OCI-LY1 (cell line): Measurements from ENCODE around the gene NIPSNAP2.
"Not testable (repeated sequence)": the region's sequence is repeated elsewhere in the genome, so short reads cannot be mapped to it uniquely, and the experiment has no call there.

Experiments used
- H2AFZ ChIP-seq: fragments of 200-600 bp; sonication (generic), shearing (Covaris generic); 2 replicates; pipeline ENCODE4 v1.6.0; 2014; ENCODE audit warnings: antibody characterized with exemption, mild to moderate bottlenecking, low read length
- H3F3A ChIP-seq: fragments of 200-600 bp; sonication (generic), shearing (Covaris generic); 2 replicates; pipeline ENCODE4 v1.6.0; 2014; ENCODE audit warnings: mild to moderate bottlenecking, antibody characterized with exemption, low read length, moderate library complexity; ENCODE audit not compliant: insufficient read depth
- H3K27ac ChIP-seq: fragments of 200-600 bp; sonication (generic); 2 replicates; pipeline ENCODE4 v1.5.1; 2014; ENCODE audit warnings: low read length, mixed run types, mild to moderate bottlenecking, low read depth; ENCODE audit not compliant: poor library complexity, severe bottlenecking
- H3K27me3 ChIP-seq: fragments of 200-600 bp; sonication (generic); 2 replicates; pipeline ENCODE4 v1.6.0; 2014; ENCODE audit warnings: antibody characterized with exemption, mild to moderate bottlenecking, low read length, moderate library complexity; ENCODE audit not compliant: insufficient read depth
- H3K36me3 ChIP-seq: fragments of 200-600 bp; sonication (generic); 2 replicates; pipeline ENCODE4 v1.6.1; 2014; ENCODE audit warnings: mild to moderate bottlenecking, antibody characterized with exemption, low read length, moderate library complexity, mixed read lengths; ENCODE audit not compliant: insufficient read depth
- H3K4me1 ChIP-seq: fragments of 200-600 bp; sonication (generic); 2 replicates; pipeline ENCODE4 v1.5.1; 2014; ENCODE audit warnings: mild to moderate bottlenecking, low read length, moderate library complexity; ENCODE audit not compliant: insufficient read depth, severe bottlenecking
- H3K4me2 ChIP-seq: fragments of 200-600 bp; sonication (generic), shearing (Covaris generic); 2 replicates; pipeline ENCODE4 v1.6.1; 2014; ENCODE audit warnings: low read length
- H3K4me3 ChIP-seq: fragments of 200-600 bp; sonication (generic); 2 replicates; pipeline ENCODE4 v1.5.1; 2014; ENCODE audit warnings: low read length, low read depth, mild to moderate bottlenecking, mixed read lengths; ENCODE audit not compliant: poor library complexity, severe bottlenecking
- H3K79me2 ChIP-seq: fragments of 200-600 bp; shearing (Covaris generic); 2 replicates; pipeline ENCODE4 v1.6.1; 2016; ENCODE audit warnings: mixed run types, low read length, mixed read lengths; ENCODE audit not compliant: insufficient read depth
- H3K9ac ChIP-seq: fragments of 200-600 bp; sonication (generic), shearing (Covaris generic); 2 replicates; pipeline ENCODE4 v1.6.1; 2014; ENCODE audit warnings: mild to moderate bottlenecking, low read length, mixed read lengths
- H3K9me2 ChIP-seq: fragments of 200-600 bp; sonication (generic), shearing (Covaris generic); 2 replicates; pipeline ENCODE4 v1.6.1; 2014; ENCODE audit warnings: low read depth, mild to moderate bottlenecking, low read length, mixed read lengths
- H3K9me3 ChIP-seq: fragments of 200-600 bp; shearing (Covaris generic); 2 replicates; pipeline ENCODE4 v1.6.1; 2014; ENCODE audit warnings: low read length, mixed read lengths
- H4K20me1 ChIP-seq: fragments of 200-600 bp; sonication (generic), shearing (Covaris generic); 2 replicates; pipeline ENCODE4 v1.6.0; 2016; ENCODE audit warnings: mild to moderate bottlenecking, low read length; ENCODE audit not compliant: insufficient read depth
- EZH2 ChIP-seq: fragments of 200-600 bp; sonication (generic), shearing (Covaris generic); IDR thresholded peaks from 2 replicates; pipeline ENCODE4 v1.8.0; 2017; ENCODE audit warnings: borderline replicate concordance, mixed run types, mild to moderate bottlenecking, antibody characterized with exemption, low read length, moderate library complexity, mixed read lengths
- TF ChIP-seq, protein P1 (sequence below): fragments of 200-600 bp; sonication (generic), shearing (Covaris generic); IDR thresholded peaks from 2 replicates; pipeline ENCODE4 v1.5.1; 2017; ENCODE audit warnings: mild to moderate bottlenecking, antibody characterized with exemption, low read length, moderate library complexity, mixed read lengths

The NIPSNAP2 gene

GRCh38 chr7:56026538-56026937 is 62.2 kb downstream of the NIPSNAP2 start:
- Histone ChIP-seq H3K9me2 (no peaks in the 10 kb centered on the region), H3K9me3 (no peaks in the 10 kb centered on the region), H3K36me3 (peaks cover 51% of the 10 kb centered on the region), H3K4me3 (no peak overlapping the region), H3K27me3 (no peaks in the 10 kb centered on the region), H3K79me2 (no peaks in the 10 kb centered on the region), H3K9ac (no peak overlapping the region), H3K27ac (no peak overlapping the region), H3F3A (no peaks in the 10 kb centered on the region), H2AFZ (no peak overlapping the region), H3K4me2 (no peak overlapping the region), H3K4me1 (no peaks in the 10 kb centered on the region), H4K20me1 (no peaks in the 10 kb centered on the region)
- TF ChIP-seq, protein P1, sequence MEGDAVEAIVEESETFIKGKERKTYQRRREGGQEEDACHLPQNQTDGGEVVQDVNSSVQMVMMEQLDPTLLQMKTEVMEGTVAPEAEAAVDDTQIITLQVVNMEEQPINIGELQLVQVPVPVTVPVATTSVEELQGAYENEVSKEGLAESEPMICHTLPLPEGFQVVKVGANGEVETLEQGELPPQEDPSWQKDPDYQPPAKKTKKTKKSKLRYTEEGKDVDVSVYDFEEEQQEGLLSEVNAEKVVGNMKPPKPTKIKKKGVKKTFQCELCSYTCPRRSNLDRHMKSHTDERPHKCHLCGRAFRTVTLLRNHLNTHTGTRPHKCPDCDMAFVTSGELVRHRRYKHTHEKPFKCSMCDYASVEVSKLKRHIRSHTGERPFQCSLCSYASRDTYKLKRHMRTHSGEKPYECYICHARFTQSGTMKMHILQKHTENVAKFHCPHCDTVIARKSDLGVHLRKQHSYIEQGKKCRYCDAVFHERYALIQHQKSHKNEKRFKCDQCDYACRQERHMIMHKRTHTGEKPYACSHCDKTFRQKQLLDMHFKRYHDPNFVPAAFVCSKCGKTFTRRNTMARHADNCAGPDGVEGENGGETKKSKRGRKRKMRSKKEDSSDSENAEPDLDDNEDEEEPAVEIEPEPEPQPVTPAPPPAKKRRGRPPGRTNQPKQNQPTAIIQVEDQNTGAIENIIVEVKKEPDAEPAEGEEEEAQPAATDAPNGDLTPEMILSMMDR, result no peak
- TF ChIP-seq EZH2, result no peak

DNA sequence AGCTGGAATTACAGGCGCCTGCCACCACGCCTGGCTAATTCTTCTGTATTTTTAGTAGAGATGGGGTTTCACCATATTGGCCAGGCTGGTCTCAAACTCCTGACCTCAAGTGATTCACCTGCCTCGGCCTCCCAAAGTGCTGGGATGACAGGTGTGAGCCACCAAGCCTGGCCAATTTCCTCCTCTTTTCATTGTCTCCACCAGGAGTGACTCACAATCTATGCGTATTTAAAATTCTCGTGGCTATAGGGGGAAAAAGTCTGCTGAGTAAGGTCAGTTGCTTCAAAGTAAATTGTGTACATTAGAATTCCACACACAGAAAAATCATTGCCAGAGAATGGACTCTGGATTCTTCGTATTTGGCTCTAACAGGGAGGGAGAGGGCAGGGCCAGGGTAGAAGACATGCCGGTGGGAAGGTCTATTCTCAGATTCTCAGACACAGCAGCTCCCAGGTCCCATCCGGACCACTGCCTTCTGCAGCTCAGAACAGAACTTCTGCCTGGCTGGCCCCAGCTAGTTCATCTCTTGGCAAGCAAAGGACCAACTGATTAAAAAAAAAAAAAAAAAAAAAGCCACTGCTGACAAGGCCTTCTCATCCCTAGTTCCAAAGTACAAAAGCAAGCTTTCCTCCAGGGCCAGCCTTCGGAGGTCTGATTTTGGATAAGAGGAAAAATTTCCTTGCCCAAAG is 64.7 kb downstream of the NIPSNAP2 start:
- H3K27me3 ChIP-seq, result no peaks in the 10 kb centered on the region
- no peak overlapping the region for H3K4me2 ChIP-seq
- H3K9me2 ChIP-seq, result no peaks in the 10 kb centered on the region
- no peak overlapping the region for H3K27ac ChIP-seq
- peaks cover 12% of the 10 kb centered on the region for H3K4me1 ChIP-seq
- H3K36me3 ChIP-seq, result peaks cover 56% of the 10 kb centered on the region
- no peaks in the 10 kb centered on the region for H4K20me1 ChIP-seq
- TF ChIP-seq EZH2, result no peak
- TF ChIP-seq, protein P1, result no peak
- no peaks in the 10 kb centered on the region for H3K79me2 ChIP-seq
- no peaks in the 10 kb centered on the region for H3F3A ChIP-seq
- no peak overlapping the region for H3K9ac ChIP-seq
- no peaks in the 10 kb centered on the region for H3K9me3 ChIP-seq
- H2AFZ ChIP-seq, result no peak overlapping the region
- H3K4me3 ChIP-seq, result no peak overlapping the region

DNA sequence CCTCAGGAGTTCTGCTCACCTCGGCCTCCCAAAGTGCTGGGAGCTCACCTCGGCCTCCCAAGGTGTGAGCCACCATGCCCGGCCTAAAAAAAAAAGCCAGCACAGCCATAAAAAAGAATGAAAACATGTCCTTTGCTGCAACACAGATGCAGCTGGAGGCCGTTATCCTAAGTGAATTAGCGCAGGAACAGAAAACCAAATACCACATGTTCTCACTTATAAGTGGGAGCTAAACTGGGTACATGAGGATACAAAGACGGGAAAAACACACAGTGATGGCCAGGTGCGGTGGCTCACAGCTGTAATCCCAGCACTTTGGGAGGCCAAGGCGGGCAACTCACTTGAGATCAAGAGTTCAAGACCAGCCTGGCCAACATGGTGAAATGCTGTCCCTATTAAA is 66.0 kb downstream of the NIPSNAP2 start:
- no peaks in the 10 kb centered on the region for H4K20me1 ChIP-seq
- H2AFZ ChIP-seq, result no peak overlapping the region
- H3K27ac ChIP-seq, result no peak overlapping the region
- no peaks in the 10 kb centered on the region for H3K9me2 ChIP-seq
- H3K4me2 ChIP-seq, result no peak overlapping the region
- H3K9ac ChIP-seq, result no peak overlapping the region
- H3K27me3 ChIP-seq, result no peaks in the 10 kb centered on the region
- TF ChIP-seq, protein P1, result no peak
- no peak for TF ChIP-seq EZH2
- H3K4me1 ChIP-seq, result peaks cover 23% of the 10 kb centered on the region
- H3K9me3 ChIP-seq, result no peaks in the 10 kb centered on the region
- no peak overlapping the region for H3K4me3 ChIP-seq
- no peaks in the 10 kb centered on the region for H3F3A ChIP-seq
- no peaks in the 10 kb centered on the region for H3K79me2 ChIP-seq
- H3K36me3 ChIP-seq, result peaks cover 51% of the 10 kb centered on the region

DNA sequence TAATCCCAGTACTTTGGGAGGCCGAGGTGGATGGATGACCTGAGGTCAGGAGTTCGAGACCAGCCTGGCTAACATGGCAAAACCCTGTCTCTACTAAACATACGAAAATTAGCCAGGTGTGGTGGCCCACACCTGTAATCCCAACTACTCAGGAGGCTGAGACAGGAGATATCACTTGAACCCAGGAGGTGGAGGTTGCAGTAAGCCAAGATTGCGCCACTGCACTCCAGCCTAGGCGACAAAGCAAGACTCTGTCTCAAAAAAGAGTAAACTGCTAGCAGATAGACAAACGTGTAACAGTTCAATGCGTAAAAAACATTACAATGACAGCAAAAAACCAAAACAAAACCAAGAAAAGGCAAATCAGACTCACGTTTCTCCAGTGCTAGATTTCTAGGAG is 67.2 kb downstream of the NIPSNAP2 start:
- H3K9me3 ChIP-seq, H3K4me2 ChIP-seq, H3K79me2 ChIP-seq: not testable (repeated sequence)

GRCh38 chr7:56032578-56032977 is 68.2 kb downstream of the NIPSNAP2 start:
- H3K36me3 ChIP-seq, result peaks cover 32% of the 10 kb centered on the region
- not testable (repeated sequence) for H3K27me3 ChIP-seq, H3K79me2 ChIP-seq, H3K4me2 ChIP-seq, H3K9me3 ChIP-seq, H3K27ac ChIP-seq, H3K9ac ChIP-seq, H2AFZ ChIP-seq, H3K9me2 ChIP-seq, H3F3A ChIP-seq, H3K4me3 ChIP-seq, H4K20me1 ChIP-seq
- H3K4me1 ChIP-seq, result peaks cover 23% of the 10 kb centered on the region

More for the DNA sequence above, 67.2 kb downstream of the NIPSNAP2 start:
- H3K27ac ChIP-seq, H3K9ac ChIP-seq, H2AFZ ChIP-seq, H3K9me2 ChIP-seq, H4K20me1 ChIP-seq, H3F3A ChIP-seq, H3K4me3 ChIP-seq, H3K27me3 ChIP-seq: not testable (repeated sequence)
- Histone ChIP-seq H3K36me3 (peaks cover 41% of the 10 kb centered on the region), H3K4me1 (peaks cover 23% of the 10 kb centered on the region)
